AML-193 (cell line): ENCODE data around the gene RPUSD1.
"Not testable (repeated sequence)": the region's sequence is repeated elsewhere in the genome, so short reads cannot be mapped to it uniquely, and the experiment has no call there.

Experiments
- DNase-seq, 2 experiments: peaks; one replicate each; lab custom pipeline; 2025; lab: John Stamatoyannopoulos, UW

Gene RPUSD1

DNA sequence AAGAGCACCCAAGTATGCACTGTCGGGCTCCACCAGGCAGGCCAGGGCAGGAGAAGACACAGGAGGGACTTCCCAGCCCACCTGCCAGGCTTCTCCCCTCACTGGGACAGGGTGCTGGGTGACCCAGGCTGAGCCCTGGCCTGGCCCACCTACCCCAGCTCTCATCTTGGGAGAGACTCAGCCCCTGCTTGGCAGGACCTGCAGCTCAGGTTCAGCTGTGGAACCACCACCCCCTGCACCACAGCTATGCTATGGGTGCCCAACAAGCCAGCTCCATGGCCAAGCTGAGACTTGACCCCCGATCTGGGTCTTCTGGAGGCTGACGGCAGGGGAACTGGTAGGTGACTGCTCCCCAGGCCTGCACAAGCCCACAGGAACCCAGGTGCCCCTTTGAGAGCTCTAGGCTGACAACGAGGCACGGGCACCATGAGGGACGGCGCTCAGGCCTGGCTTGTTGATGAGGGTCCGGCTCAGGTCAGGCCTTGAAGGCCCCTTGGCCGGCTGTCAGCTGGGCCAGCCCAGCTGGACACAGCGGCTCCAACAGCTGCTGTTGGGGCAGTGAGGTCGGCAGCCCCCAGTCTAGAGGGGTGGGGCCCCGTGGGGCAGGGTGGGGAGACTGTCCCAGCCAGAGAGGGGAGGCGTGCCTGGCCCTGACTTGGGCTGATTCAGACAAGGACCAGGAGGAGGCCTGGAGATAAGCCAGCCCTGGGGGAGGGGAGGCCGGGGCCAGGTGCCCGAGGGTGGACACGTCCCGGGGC, 4.6 kb downstream of the RPUSD1 start:
- DNase-seq = no peak

DNA sequence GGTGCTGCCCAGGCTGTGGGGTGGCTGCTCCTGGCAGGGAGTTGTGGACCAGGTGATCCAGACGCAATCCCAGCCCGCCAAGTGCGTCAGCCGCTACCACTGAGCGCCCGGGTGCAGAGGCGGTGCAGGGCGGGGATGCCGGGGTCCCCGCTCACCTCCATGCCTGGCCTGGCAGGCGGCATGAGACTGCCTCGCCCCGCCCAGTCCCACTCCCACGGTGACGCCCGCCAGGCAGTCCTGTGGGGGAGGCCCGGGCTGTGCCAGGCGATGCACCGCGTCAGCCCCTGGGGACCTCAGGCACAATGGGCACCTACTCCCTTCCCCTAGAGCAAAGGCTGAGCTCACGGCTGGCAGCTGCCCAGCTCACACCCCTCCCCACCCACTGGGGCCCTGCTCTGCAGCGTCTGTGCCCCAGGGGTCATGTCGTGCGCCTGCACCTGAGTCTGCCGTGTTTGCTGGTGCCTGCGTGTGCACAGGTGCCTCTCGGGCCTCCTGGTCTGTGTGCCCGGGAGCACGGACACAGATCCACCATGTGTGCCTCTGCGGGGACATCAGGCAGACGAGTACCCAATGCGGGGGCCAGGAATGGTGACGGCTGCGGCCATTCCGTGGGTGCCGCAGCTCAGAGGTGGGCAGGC, 5.3 kb downstream of the RPUSD1 start:
- no peak for DNase-seq

DNA sequence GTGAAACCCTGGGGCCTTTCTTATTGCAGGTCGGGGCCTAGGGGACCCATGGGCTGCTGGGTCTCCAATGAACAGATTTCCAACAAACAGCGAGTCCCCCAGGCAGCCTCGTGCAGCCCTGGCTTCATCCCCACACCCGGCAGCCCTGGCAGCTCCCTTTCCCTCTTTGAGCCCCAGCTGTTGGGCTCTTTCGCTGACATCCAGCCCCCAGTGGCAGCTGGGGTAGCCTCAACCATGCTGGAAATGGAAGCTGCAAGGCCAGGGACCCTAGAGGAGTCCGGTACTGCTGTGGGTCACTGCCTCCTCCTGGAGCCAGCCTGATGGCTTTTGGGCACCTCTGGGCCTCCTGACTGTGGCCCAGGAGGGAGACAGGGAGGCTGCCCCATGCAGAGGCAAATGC, 5.9 kb downstream of the RPUSD1 start:
- DNase-seq = no peak

DNA sequence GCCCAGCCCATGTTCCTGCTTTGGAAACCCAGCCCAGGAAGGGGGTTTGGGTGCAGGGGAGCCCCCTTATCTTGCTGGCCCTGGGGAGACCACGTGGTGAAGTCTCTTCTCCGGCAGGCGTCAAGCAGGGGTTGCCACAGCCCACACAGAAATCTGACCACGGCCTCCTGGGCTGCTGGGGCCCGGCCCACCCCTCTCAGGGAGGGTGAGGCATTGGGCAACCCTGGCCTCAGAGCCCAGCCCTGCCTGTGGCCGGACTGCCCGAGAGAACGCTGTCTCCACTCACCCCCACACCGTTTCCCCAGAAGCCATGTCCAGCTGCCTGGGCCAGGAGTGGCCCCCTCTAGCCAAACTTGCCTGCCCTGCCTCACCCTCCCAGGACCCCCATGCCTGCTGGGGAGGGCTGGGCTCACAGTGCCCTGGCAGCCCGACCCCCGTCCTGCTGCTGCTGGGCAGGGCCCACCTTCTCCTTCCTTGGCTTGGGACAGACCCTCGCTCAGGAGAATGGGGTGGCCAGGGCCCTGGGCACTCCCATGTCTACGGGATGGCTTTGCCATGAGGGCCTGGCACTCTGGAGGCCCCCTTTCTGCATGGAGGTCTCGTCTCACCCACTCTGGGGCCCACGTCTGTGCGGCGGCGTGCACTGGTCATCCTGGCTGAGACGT, 6.7 kb downstream of the RPUSD1 start:
- no peak for DNase-seq

DNA sequence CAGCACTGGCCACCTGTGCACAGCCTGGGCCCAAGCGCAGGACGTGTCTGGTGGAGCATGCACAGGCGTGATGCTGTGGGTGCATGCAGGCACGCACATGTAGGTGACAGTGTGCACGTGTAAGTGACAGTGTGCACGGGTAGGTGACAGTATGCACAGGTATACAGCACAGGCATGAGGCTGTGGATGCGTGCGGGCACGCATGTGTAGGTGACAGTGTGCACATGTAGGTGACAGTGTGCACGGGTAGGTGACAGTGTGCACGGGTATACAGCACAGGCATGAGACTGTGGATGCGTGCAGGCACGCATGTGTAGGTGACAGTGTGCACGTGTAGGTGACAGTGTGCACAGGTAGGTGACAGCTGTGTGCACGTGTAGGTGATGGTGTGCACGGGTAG, 7.9 kb downstream of the RPUSD1 start:
- DNase-seq = no peak

DNA sequence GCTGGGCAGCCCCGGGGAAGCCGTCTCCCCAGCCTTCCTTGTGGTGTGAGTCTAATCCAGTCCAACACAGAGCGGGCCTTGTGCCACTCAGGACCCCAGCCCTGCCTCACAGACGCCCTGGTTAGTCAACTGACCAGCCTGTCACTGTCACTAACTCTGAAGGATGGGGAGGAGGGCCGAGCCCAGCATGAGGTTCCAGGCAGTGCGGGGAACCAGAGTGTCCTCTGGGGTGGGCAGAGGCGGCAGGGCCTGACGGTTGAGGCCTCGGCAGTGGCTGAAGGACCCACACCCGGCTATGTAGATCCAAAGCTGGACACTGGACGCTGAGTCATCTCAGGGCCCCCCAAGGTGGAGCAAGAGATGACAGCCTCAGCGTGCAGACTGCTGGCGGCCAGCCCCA, 8.6 kb downstream of the RPUSD1 start:
- no peak for DNase-seq

DNA sequence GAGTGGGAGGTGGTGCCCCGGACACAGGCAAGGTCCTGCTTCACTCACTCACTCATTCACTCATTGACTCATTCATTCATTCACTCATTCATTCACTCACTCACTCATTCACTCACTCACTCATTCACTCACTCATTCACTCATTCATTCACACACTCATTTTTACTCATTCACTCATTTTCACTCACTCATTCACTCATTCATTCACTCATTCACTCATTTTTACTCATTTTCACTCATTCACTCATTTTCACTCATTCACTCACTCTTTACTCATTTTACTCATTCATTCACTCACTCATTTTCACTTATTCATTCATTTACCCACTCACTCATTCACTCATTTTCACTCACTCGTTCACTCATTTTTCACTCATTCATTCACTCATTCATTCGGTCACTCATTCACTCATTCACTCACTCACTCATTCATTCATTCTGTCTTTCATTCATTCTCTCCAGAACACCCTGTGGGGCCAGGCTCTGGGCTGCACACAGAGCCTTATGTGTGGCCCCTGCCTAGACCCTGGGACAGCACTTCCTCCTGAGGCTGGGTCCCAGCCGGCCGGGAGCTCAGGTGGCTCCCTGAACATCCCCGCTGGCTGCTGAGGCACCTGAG, 9.2 kb downstream of the RPUSD1 start:
- no peak for DNase-seq

DNA sequence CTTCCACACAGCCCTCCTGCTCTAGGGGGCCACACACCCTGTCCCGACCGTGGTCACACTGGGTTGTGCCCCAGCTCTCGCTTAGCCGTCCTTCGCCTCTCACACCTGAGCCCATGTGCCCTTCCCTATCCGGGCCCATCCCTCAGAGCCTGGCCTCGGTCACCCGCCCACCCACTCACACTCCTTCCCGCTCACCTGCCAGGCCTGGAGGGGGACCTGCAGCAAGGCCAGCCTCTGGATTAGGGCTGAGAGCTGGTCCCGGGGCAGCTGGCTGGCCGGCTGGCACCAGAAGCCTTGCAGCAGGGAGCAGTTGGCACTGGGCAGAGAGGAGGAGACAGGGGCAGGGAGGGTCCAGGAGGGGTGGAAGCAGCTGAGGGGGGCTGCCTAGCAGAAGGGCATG, 9.7 kb downstream of the RPUSD1 start:
- no peak for DNase-seq

DNA sequence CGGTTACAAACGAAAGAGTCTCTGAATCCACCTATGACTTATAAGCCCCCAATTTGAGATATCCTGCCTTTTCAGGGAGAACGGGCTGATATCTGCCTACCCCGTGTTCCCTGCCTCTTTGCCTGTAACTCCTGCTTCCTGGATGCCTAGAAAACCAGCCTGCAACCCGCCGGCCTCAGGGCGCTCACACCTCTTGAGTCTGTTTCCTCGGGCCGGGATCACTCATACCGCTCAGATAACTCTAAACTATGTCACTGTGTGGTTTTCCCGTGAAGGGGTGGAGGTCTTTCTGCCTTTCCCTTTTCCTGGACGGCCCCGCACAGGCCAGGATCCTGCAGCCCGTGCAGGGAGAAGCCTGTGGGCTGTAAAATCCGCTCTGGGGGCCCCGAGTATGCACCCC, 10.4 kb downstream of the RPUSD1 start:
- no peak for DNase-seq

DNA sequence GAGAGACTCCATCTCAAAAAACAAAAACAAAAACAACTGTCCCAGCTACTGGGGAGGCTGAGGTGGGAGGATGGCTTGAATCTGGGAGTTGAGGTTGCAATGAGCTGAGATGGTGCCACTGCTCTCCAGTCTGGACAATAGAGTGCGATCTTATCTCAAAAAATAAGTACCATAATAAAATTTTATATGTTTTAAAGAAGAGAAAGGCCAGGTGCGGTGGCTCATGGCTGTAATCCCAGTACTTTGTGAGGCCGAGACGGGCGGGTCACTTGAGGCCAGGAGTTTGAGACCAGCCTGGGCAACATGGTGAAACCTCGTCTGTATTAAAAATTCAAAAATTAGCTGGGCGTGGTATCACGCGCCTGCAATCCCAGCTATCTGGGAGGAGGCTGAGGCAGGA, 11.4 kb downstream of the RPUSD1 start:
- DNase-seq = no peak

DNA sequence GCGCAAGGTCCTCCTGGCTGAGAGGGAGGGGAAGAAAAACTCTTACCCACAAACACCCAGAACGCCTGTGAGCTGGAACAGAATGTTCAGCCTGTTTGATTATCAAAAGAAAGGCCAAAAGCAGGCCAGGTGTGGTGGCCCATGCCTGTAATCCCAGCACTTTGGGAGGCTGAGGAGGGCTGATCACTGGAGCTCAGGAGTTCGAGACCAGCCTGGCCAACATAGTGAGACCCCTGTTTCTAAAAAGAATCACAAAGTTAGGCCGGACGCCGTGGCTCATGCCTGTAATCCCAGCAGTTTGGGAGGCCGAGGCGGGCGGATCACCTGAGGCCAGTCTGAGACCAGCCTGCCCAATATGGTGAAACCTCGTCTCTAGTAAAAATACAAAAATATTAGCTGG, 11.9 kb downstream of the RPUSD1 start:
- DNase-seq = not testable (repeated sequence)

DNA sequence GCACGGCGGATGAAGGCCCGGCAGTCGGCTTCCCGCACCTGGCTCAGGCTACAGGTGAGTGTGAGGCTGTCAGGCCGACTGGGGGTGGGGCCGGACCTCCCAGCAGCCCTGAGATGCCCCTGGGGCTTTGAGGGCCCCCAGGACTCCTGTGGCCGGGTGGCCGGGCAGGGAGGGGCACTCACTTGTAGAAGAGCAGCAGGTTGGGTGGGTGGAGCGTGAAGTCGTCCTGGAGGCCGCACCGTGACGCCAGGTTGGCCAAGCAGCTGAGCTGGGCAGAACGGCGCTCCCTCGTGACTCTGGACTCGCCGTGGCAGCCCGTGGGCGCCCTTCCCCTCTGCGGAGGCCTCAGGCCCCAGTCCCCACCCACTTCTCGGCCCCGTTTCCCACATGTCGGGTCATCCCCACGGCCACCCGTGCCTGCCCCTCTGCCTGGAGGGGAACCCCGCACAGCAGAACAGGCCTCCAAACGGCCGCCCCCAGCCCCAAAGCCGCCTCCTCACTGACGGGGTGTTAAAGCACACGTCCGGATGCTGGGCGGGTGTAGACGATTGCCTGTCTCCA, 12.9 kb downstream of the RPUSD1 start:
- no peak for DNase-seq

DNA sequence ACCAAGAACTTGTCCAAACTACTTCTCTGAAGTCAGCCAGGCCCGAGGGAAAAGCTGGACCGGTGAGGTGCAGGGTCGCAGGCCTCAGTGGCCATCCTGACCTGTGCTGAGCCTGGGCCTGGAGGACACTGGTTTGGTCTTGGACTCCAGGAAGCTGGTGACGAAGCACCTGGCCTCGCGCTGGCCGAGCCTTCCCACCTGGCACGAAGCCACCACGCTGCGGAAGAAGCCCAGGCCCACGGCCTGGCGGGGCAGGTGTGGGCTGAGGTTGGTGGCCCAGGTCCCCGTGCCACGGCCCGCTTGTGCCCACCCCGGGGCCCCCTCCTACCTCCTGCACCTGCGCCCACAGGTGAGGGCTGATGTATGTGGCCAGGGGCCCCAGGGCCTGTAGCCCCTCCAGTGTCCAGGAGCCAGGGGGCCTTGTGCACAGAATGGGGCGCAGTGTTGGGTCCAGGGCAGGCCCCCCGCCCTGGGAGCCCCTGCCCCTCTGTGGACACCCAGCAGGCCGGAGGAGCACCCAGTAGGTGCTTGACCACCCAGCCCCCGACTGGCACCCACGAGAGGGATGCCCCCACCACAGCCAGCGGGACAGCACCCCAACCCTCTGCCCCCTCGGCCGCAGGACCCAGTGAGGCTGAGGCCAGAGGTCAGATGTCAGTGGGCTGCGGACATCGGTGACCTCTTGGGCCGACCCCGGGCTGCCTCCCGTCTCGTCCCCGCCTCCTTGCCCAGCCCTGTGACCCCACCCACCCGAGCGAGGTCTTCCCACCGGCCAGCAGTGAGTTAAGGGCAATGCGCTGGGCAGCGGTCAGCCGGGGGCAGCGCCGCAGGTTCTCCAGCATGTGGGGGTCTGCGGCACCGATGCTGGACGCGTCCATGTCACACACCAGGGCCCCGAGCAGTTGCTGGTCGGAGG, 13.8 kb downstream of the RPUSD1 start:
- no peak for DNase-seq

DNA sequence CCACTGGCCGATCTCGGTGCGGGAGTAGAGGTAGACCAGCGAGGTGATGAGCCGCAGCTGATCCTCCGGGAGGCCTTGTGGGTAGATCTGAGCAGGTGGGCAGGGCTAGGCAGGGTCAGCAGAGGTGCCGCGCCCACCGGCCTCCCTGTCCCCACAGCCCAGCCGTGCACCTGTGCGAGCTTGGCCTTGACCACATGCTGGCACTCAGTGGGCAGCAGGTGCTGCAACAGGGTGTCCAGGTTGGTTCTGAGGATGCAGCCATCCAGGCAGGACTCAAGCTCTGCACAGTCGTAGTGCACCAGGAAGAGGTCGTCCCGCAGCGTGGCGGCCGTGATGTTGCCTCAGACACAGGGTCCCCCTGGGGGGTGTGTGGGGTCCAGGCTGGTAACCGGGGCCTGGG, 15.2 kb downstream of the RPUSD1 start:
- DNase-seq = no peak

DNA sequence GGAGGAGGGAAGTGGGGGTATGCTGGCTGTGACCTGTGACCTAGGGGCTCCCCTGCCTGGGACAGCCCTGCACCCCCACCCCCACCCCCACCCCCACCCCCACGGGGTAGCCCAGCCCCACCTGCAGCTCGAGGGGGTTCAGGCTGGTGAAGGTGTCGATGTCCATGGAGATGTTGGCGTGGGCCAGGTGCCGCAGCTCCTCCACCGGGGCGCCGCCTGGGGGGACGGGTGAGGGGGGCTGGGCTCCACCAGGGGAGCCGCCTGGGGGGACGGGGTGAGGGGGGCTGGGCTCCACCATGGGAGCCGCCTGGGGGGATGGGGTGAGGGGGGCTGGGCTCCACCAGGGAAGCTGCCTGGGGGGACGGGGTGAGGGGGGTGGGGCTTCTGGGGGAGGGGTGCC, 17.8 kb downstream of the RPUSD1 start:
- DNase-seq = no peak

DNA sequence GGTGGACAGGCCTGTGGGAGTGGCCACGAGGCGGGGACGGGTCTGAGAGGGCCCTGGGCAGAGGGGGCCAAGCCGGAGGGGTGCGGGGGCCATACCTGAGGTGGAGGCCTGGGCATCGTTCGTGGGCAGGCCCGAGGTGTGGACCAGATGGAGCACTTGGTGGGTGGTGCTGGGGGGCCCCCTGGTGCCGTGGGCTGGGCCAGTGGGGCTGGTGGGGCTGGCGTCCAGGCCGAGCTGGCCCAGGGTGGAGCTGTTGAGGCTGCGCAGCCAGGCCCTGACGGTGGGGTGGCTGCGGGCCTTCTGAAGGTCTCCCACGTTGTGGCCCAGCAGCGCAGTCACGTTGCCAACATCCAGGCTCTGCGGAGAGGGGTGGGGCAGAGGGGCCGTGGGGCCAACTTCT, 18.2 kb downstream of the RPUSD1 start:
- DNase-seq = no peak

DNA sequence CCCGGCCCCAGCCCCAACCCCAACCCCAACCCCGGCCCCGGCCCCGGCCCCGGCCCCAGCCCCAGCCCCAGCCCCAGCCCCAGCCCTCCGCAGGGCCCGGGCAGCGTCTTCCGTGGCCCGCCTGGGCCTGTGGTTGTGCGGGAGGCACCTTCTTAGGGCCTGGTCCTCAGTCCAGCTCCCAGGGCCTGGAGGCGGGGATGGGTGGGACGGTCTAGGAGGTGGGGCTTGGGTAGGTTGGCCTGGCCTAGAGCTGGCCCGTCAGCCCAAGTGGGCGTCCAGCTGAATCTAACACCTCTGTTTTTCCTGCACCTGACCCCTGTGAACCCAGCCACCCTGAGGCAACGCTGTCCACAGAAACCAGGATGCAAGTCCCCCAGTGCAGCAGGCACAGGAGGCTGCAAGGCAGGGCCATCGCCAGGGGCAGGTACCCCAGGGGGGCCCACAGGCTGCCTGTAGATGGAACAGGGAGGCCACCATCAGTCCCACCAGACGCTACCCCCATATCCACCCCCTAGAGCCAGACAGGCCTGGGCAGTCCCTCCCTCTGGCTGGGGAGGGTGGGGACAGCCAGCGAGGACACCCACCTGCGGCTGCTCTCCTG, 18.9 kb downstream of the RPUSD1 start:
- no peak for DNase-seq

DNA sequence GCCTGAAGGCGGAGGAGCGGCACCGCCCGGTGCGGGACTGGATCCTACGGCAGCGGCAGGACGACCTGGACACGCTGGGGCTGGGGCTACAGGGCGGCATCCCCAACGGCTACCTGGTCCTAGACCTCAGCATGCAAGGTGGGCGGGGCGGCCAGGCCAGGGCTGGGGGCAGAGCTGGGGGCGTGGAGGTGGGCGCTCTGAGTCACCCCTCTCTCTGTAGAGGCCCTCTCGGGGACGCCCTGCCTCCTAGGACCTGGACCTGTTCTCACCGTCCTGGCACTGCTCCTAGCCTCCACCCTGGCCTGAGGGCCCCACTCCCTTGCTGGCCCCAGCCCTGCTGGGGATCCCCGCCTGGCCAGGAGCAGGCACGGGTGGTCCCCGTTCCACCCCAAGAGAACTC, 19.8 kb downstream of the RPUSD1 start:
- no peak for DNase-seq

DNA sequence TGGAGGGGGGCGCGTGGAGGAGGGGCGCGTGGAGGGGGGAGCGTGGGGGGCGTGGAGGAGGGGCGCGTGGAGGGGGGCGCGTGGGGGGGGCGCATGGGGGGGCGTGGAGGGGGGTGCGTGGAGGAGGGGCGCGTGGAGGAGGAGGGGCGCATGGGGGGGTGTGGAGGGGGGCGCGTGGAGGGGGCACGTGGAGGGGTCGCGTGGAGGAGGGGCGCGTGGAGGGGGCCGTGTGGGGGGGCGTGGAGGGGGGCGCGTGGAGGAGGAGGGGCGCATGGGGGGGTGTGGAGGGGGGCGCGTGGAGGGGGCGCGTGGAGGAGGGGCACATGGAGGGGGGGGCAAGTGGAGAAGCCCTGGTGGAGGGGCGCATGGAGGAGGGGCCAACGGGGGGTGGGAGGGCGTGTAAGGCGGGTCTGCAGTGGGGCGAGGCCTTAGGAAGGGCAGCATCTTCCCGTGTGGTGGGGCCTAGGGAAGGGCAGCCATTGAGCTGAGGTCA, 20.4 kb downstream of the RPUSD1 start:
- no peak for DNase-seq

DNA sequence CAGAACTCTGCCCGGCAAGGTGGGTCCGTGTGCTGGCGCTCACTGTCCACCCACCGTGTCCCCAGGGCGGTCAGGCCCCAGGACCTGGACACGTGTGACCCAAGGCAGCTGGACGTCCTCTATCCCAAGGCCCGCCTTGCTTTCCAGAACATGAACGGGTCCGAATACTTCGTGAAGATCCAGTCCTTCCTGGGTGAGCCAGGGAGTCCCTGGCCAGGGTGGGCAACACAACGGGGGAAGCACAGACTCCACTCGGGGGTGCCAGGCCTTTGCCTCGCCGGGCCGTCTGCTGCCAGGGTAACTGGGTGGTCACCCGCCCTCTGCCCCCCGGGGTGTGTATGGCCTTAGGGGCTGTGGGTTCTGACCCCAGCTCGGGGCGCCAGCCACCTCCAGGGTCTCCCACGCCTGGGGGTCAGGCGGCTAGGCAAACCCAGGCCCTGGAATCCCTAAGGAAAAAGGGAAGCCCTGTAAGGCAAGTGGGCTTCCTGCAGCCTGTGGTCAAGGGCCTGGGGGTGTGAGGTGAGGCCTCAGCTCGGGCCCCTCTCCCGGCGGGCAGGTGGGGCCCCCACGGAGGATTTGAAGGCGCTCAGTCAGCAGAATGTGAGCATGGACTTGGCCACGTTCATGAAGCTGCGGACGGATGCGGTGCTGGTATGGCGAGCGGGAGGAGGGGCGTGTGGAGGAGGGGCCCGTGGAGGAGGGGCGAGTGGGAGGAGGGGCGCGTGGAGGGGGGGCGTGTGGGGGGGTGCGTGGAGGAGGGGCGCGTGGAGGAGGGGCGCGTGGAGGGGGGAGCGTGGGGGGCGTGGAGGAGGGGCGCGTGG, 21.2 kb downstream of the RPUSD1 start:
- DNase-seq = no peak
